Gastroesophageal sphincter (tissue), 4 donors: ENCODE results near the gene GRIN2B. TPM values are rescaled to one million over a fixed set of nuclear protein-coding genes. Genes with fewer than 3 reads are reported as not detected.

Experiments
- ATAC-seq: fragments of 150-250 bp; one replicate; pipeline ENCODE4 v1.9.1; 2016; ENCODE audit warnings: mild to moderate bottlenecking, moderate library complexity
- H3K27ac ChIP-seq, 4 donors: fragments of 200-600 bp; sonication (generic) in 3 of 4; 1 replicate in 3 of 4; 2 replicates in 1 of 4; pipeline ENCODE4 v1.5.1; 2016 to 2019
- H3K27me3 ChIP-seq: fragments of 200-600 bp; sonication (generic); one replicate; pipeline ENCODE4 v1.5.1; 2019
- H3K36me3 ChIP-seq, 2 donors: fragments of 200-600 bp; sonication (generic); one replicate each; pipeline ENCODE4 v1.5.1; 2019; ENCODE audit warnings: control low read depth in 1 of 2
- H3K4me1 ChIP-seq, 3 donors: fragments of 200-600 bp; sonication (generic); 1 replicate in 2 of 3; 2 replicates in 1 of 3; pipeline ENCODE4 v1.5.1; 2016 to 2019; ENCODE audit warnings: control low read depth in 2 of 3
- H3K4me3 ChIP-seq, 2 donors: fragments of 200-600 bp; sonication (generic); one replicate each; pipeline ENCODE4 v1.5.1; 2019; ENCODE audit warnings: mild to moderate bottlenecking in 1 of 2, moderate library complexity in 1 of 2
- H3K9me3 ChIP-seq, 3 donors: fragments of 200-600 bp; sonication (generic); one replicate each; pipeline ENCODE4 v1.5.1; 2017 to 2019; ENCODE audit warnings: control low read depth in 2 of 3
- EP300 ChIP-seq: sonication (generic); formaldehyde crosslinking; IDR thresholded peaks from one replicate; pipeline ENCODE4 v1.6.1; 2017; ENCODE audit warnings: antibody characterized with exemption, mild to moderate bottlenecking
- POLR2A ChIP-seq, 2 donors: fragments of 450-650 bp; IDR thresholded peaks; one replicate each; pipeline ENCODE4 v1.6.1; 2017; ENCODE audit warnings: antibody characterized with exemption in 2 of 2, mild to moderate bottlenecking in 2 of 2, moderate library complexity in 1 of 2
- POLR2AphosphoS5 ChIP-seq: sonication (generic); formaldehyde crosslinking; IDR thresholded peaks from one replicate; pipeline ENCODE4 v1.6.1; 2017; ENCODE audit warnings: antibody characterized with exemption
- WGBS, 2 donors: methylation state at CpG; one replicate each; pipeline ENCODE4 v1.1.5; 2018; ENCODE audit warnings: low coverage in 1 of 2; 5-methylcytosine and 5-hydroxymethylcytosine counted together
- total RNA-seq, 4 donors: library from RNA; depleted of rRNA; stranded (reverse); fragments of >200 nt; gene quantifications; one replicate each; pipeline ENCODE4 v1.1.0, GENCODE V29; 2016
- TF ChIP-seq, protein P1 (sequence below), 4 experiments: fragments of 200-600 bp in 2 of 4; fragments of 450-650 bp in 2 of 4; sonication (generic) in 1 of 4; IDR thresholded peaks; one replicate each; pipeline ENCODE4 v1.5.1; 2017 to 2019; ENCODE audit warnings: antibody characterized with exemption in 4 of 4, mild to moderate bottlenecking in 2 of 4, moderate library complexity in 2 of 4

The GRIN2B gene
- total RNA-seq, 4 donors from 2014 or later: under 0.01 to 0.12 (median under 0.01) TPM; not detected in 1

DNA sequence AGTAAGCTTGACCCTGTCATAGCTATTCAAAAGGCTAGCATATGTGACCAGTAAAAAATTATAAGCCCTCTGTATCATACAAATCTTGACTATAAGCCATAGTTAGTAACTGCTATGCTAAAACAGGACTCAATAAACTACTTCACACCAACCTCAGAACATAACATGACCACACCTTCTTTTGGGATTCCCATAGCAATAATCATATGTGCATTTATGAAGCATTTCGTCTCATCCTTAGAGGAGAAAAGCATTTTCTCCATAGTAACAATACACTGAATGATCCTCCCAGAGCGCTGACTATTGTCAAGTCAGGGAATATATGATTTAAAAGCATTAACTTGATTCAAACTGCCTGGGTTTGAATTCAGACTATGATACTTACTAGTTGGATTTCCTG is 46.2 kb downstream of the GRIN2B start:
- Histone ChIP-seq H3K9me3 (peaks cover 0 to 32% (median 0%) of the 10 kb centered on the region in 3 donors), H3K27ac (no peak overlapping the region), H3K4me1 (no peaks in the 10 kb centered on the region), H3K36me3 (no peaks in the 10 kb centered on the region), H3K27me3 (peaks cover 6% of the 10 kb centered on the region), H3K4me3 (no peak overlapping the region)
- no peak for ATAC-seq
- TF ChIP-seq POLR2A (IDR thresholded peaks at IDR 0.05) (no peak), POLR2AphosphoS5 (no peak), EP300 (no peak)
- TF ChIP-seq, protein P1, sequence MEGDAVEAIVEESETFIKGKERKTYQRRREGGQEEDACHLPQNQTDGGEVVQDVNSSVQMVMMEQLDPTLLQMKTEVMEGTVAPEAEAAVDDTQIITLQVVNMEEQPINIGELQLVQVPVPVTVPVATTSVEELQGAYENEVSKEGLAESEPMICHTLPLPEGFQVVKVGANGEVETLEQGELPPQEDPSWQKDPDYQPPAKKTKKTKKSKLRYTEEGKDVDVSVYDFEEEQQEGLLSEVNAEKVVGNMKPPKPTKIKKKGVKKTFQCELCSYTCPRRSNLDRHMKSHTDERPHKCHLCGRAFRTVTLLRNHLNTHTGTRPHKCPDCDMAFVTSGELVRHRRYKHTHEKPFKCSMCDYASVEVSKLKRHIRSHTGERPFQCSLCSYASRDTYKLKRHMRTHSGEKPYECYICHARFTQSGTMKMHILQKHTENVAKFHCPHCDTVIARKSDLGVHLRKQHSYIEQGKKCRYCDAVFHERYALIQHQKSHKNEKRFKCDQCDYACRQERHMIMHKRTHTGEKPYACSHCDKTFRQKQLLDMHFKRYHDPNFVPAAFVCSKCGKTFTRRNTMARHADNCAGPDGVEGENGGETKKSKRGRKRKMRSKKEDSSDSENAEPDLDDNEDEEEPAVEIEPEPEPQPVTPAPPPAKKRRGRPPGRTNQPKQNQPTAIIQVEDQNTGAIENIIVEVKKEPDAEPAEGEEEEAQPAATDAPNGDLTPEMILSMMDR (IDR thresholded peaks at IDR 0.05): no peak
- 42 to 50% methylated on average over 2 of the region's 2 CpGs for WGBS, 2 donors
